Measurements from ENCODE around the gene KCNMB2.
"Not testable (repeated sequence)": the region's sequence is repeated elsewhere in the genome, so short reads cannot be mapped to it uniquely, and the experiment has no call there.

KCNMB2 gene

GRCh38 chr3:178536211-178537079 is at the start of gene KCNMB2:
TSS of gene KCNMB2 (plus strand) at chr3:178536436.
- no peak for DNase-seq

- DNase-seq: no peak
These were observed 49.3 kb upstream of the KCNMB2 start for GRCh38 chr3:178486903-178487302.

- no peak for DNase-seq
These were observed 48.5 kb upstream of the KCNMB2 start for GRCh38 chr3:178487752-178488151.

GRCh38 chr3:178491751-178492150 is 44.5 kb upstream of the KCNMB2 start:
- DNase-seq: no peak

- DNase-seq: no peak
These were observed 43.7 kb upstream of the KCNMB2 start for GRCh38 chr3:178492491-178492890.

GRCh38 chr3:178494386-178494785 is 41.9 kb upstream of the KCNMB2 start:
- no peak for DNase-seq

GRCh38 chr3:178496911-178497310 is 39.3 kb upstream of the KCNMB2 start:
- DNase-seq: no peak

GRCh38 chr3:178498871-178499270 is 37.4 kb upstream of the KCNMB2 start:
- DNase-seq: no peak

- DNase-seq: no peak
These were observed 35.6 kb upstream of the KCNMB2 start for GRCh38 chr3:178500631-178501030.

- DNase-seq: no peak
These were observed 32.1 kb upstream of the KCNMB2 start for GRCh38 chr3:178504128-178504527.

GRCh38 chr3:178505832-178506231 is 30.4 kb upstream of the KCNMB2 start:
- DNase-seq: no peak

- no peak for DNase-seq
These were observed 28.5 kb upstream of the KCNMB2 start for GRCh38 chr3:178507507-178508442.

GRCh38 chr3:178508443-178508825 is 27.8 kb upstream of the KCNMB2 start:
- no peak for DNase-seq

- DNase-seq: no peak
These were observed 25.7 kb upstream of the KCNMB2 start for GRCh38 chr3:178510496-178510895.

- no peak for DNase-seq
These were observed 23.6 kb upstream of the KCNMB2 start for GRCh38 chr3:178512647-178513046.

- DNase-seq: no peak
These were observed 22.5 kb upstream of the KCNMB2 start for GRCh38 chr3:178513546-178514380.

- DNase-seq: no peak
These were observed 21.8 kb upstream of the KCNMB2 start for GRCh38 chr3:178514401-178514800.

GRCh38 chr3:178515076-178515744 is 21.0 kb upstream of the KCNMB2 start:
- not testable (repeated sequence) for DNase-seq

GRCh38 chr3:178517665-178518334 is 18.4 kb upstream of the KCNMB2 start:
- DNase-seq: no peak

- no peak for DNase-seq
These were observed 17.4 kb upstream of the KCNMB2 start for GRCh38 chr3:178518660-178519396.

- no peak for DNase-seq
These were observed 16.5 kb upstream of the KCNMB2 start for GRCh38 chr3:178519701-178520100.
